Progenitor cell of endocrine pancreas (in vitro differentiated cells): ENCODE measurements around the gene SAP30BP. TPM values are rescaled to one million over a fixed set of nuclear protein-coding genes. Genes with fewer than 3 reads are reported as not detected.

Experiments
- DNase-seq: peaks from one replicate; pipeline ENCODE4 v3.0.0; 2021; ENCODE audit warnings: low spot score; ENCODE audit not compliant: unreplicated experiment
- H3K27ac Mint-ChIP-seq: 2 replicates; pipeline ENCODE4 v1.8.0; 2021; ENCODE audit warnings: mild to moderate bottlenecking, moderate library complexity, mixed read lengths
- H3K27me3 Mint-ChIP-seq: 2 replicates; pipeline ENCODE4 v1.8.0; 2021; ENCODE audit warnings: mixed read lengths
- H3K36me3 Mint-ChIP-seq: 2 replicates; pipeline ENCODE4 v1.8.0; 2022; ENCODE audit warnings: mixed read lengths; ENCODE audit not compliant: insufficient read depth
- H3K4me1 Mint-ChIP-seq: 2 replicates; pipeline ENCODE4 v1.8.0; 2021; ENCODE audit warnings: low read depth, mixed read lengths
- H3K4me3 Mint-ChIP-seq: 2 replicates; pipeline ENCODE4 v1.8.0; 2021; ENCODE audit warnings: low read depth, mild to moderate bottlenecking, moderate library complexity, mixed read lengths
- H3K9me3 Mint-ChIP-seq: 2 replicates; pipeline ENCODE4 v1.8.0; 2021; ENCODE audit warnings: low read depth, mixed read lengths
- CTCF ChIP-seq: fragments of 200-600 bp; sonication (generic); IDR thresholded peaks from one replicate; pipeline ENCODE4 v1.5.0; 2021; ENCODE audit warnings: antibody characterized with exemption, mild to moderate bottlenecking; ENCODE audit not compliant: unreplicated experiment
- total RNA-seq: library from RNA; stranded (reverse); gene quantifications from 2 replicates; pipeline ENCODE4 v1.2.1, GENCODE V29; 2021

Gene SAP30BP
- total RNA-seq, 1 donor from 2014 or later: 102 TPM

DNA sequence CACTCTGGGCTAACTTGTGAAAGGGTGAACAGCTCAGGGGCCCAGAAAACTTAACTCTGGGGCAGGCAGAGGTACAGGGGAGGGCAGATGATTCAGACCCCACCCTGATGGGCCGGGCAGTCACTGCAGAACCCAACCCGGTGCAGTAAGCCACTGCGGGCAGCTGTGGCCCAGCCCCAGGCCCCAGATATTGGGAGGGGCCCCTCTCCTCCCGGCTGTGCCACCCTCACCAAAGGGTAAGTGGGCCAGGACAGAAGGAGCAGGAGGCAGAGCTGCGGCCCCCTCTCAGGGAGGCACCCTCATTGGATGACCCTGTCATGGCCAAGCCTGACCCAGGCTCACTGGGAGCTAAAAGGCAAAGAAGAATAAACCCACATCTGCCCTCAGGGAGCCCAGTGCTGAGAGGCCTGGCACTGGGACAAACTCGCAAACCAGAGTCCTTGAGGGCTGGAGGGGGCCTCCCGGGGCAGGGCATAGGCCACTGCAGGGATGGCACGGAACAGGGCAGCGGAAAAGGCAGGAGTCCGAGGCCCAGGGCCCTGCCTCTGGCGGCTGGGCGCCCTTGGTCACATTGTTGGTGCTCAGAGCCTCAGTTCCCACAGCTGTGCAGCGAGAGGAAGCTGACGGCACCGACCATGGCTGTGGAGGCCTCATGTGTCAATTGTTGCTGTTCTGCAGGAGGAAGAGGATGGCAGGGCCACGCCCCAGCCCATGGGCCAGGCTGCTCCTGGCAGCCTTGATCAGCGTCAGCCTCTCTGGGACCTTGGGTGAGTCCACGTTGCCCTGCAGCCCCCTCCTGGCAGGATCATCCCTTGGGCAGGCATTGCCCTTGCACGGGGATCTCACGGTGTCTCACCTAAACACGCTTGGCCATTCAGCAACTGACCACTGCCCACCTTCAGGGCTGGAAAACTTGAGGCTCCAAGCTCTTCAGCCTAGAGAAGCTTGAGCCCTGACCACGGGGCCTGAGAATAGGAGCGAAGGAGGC, 57.2 kb downstream of the SAP30BP start:
- Mint-ChIP-seq H3K27ac (no peak overlapping the region), H3K9me3 (no peaks in the 10 kb centered on the region), H3K36me3 (no peaks in the 10 kb centered on the region)

DNA sequence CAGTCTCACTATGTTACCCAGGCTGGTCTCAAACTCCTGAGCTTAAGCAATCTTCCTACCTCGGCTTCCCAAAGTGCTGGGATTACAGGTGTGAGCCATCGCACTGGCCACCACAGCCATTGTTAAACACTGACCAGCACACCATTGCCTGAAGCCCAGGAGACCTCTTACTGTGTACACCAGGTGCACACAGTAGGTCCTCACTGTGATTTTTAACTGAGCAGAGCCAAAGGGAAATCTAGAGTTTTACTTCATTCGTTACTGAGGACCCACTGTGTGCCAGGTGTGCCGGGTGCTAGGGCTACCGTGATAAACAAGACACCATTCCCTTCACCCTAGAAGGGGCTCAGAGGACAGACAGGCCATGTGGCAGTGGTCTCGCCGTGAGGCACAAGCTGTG, 58.4 kb downstream of the SAP30BP start:
- H3K27ac Mint-ChIP-seq: no peak overlapping the region
- peaks cover 2% of the 10 kb centered on the region for H3K27me3 Mint-ChIP-seq
- no peak overlapping the region for H3K4me3 Mint-ChIP-seq
- no peaks in the 10 kb centered on the region for H3K4me1 Mint-ChIP-seq
- no peaks in the 10 kb centered on the region for H3K9me3 Mint-ChIP-seq
- peaks cover 1% of the 10 kb centered on the region for H3K36me3 Mint-ChIP-seq
- no peak for DNase-seq
- TF ChIP-seq CTCF: no peak

More for the DNA sequence above, 57.2 kb downstream of the SAP30BP start:
- H3K27me3 Mint-ChIP-seq: peaks cover 14% of the 10 kb centered on the region
- H3K4me1 Mint-ChIP-seq: no peaks in the 10 kb centered on the region
- H3K4me3 Mint-ChIP-seq: no peak overlapping the region
- no peak for TF ChIP-seq CTCF
- DNase-seq: no peak

GRCh38 chr17:75727391-75727790, 60.3 kb downstream of the SAP30BP start:
- Mint-ChIP-seq H3K4me1 (no peaks in the 10 kb centered on the region), H3K27ac (no peak overlapping the region), H3K27me3 (no peaks in the 10 kb centered on the region), H3K4me3 (no peak overlapping the region), H3K36me3 (peaks cover 1% of the 10 kb centered on the region), H3K9me3 (no peaks in the 10 kb centered on the region)
- no peak for DNase-seq
- TF ChIP-seq CTCF: no peak

- H3K27me3 Mint-ChIP-seq: no peaks in the 10 kb centered on the region
- no peak overlapping the region for H3K4me3 Mint-ChIP-seq
- DNase-seq: no peak
- no peak for TF ChIP-seq CTCF
- H3K36me3 Mint-ChIP-seq: peaks cover 1% of the 10 kb centered on the region
- H3K9me3 Mint-ChIP-seq: no peaks in the 10 kb centered on the region
- no peak overlapping the region for H3K27ac Mint-ChIP-seq
- no peaks in the 10 kb centered on the region for H3K4me1 Mint-ChIP-seq
Measured at GRCh38 chr17:75729351-75729750, 62.2 kb downstream of the SAP30BP start.

DNA sequence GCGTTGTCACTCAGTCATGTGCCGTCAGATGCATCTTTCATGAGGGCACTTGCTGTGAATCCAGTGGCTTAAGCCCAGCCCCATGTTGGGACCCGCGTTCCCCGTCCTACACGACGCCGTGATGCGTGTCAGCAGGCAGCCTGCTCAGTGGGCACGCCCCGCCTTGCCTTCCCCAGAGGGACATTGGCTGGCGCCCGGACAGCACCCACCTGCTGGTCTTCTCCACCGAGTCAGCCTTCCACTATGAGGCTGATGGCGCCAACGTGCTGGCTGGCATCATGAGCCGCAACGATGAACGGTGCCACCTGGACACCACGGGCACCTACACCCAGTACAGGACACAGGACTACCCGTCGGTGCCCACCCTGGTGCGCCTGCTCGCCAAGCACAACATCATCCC, 62.9 kb downstream of the SAP30BP start:
- Mint-ChIP-seq H3K4me3 (no peak overlapping the region), H3K4me1 (no peaks in the 10 kb centered on the region), H3K27ac (no peak overlapping the region), H3K9me3 (no peaks in the 10 kb centered on the region), H3K27me3 (no peaks in the 10 kb centered on the region), H3K36me3 (peaks cover 1% of the 10 kb centered on the region)
- TF ChIP-seq CTCF: no peak
- DNase-seq: no peak
